ENCODE results near the gene AGAP6.

DNA sequence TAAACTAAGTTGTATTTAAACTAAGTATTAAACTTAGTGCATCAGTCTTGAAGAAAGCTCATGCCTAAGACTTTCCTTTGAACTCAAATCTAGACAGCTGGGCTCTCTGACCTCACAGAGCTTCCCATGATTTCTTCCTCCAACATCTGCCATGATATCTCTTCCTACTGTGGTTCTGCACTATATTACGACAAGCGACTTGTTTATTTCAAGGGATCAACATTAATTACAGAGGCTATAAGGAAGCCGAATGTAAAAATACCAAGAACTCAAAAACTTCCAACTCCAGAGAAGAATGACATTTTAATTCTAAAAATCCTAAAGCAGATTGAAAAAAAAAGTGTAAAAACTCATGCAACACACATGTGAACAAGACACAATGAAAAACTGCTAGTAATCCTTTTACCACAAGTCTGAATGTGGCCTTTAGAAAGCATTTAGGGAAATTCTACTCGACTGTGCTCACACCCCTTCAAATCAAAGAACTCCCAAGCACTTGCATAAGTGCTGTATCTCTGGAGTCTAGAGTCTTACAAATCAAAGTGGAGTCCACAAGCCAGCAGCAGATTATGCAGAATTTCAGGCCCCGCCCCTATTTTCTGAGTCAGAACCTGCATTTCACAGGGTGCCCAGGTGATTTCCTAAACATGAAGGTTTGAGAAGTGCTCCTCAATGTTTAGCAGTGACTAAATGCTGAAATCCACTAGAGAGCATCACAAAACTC is 56.9 kb downstream of the AGAP6 start:
- TF ChIP-seq GATA2 (CRISPR knock-in tag; IDR thresholded peaks at IDR 0.05), result no peak
- no peak for TF ChIP-seq TAF1 (IDR thresholded peaks at IDR 0.05; ENCODE audit: borderline replicate concordance, low read depth, low read length)
- TF ChIP-seq YY1 (IDR thresholded peaks at IDR 0.05; ENCODE audit: low read depth), result no peak
- TF ChIP-seq, protein P1, sequence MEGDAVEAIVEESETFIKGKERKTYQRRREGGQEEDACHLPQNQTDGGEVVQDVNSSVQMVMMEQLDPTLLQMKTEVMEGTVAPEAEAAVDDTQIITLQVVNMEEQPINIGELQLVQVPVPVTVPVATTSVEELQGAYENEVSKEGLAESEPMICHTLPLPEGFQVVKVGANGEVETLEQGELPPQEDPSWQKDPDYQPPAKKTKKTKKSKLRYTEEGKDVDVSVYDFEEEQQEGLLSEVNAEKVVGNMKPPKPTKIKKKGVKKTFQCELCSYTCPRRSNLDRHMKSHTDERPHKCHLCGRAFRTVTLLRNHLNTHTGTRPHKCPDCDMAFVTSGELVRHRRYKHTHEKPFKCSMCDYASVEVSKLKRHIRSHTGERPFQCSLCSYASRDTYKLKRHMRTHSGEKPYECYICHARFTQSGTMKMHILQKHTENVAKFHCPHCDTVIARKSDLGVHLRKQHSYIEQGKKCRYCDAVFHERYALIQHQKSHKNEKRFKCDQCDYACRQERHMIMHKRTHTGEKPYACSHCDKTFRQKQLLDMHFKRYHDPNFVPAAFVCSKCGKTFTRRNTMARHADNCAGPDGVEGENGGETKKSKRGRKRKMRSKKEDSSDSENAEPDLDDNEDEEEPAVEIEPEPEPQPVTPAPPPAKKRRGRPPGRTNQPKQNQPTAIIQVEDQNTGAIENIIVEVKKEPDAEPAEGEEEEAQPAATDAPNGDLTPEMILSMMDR (IDR thresholded peaks at IDR 0.05), result no peak
- TF ChIP-seq, protein P2, sequence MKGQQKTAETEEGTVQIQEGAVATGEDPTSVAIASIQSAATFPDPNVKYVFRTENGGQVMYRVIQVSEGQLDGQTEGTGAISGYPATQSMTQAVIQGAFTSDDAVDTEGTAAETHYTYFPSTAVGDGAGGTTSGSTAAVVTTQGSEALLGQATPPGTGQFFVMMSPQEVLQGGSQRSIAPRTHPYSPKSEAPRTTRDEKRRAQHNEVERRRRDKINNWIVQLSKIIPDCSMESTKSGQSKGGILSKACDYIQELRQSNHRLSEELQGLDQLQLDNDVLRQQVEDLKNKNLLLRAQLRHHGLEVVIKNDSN (IDR thresholded peaks at IDR 0.05; ENCODE audit: borderline replicate concordance, low read depth), result no peak
- no peak for TF ChIP-seq REST (IDR thresholded peaks at IDR 0.05; ENCODE audit: low read depth, low read length)
- no peak for TF ChIP-seq POLR2AphosphoS5 (IDR thresholded peaks at IDR 0.05; ENCODE audit: low read depth, low read length)
- TF ChIP-seq JUND (IDR thresholded peaks at IDR 0.05), result no peak
- no peak for TF ChIP-seq EZH2phosphoT487 (IDR thresholded peaks at IDR 0.05; ENCODE audit: borderline replicate concordance, low read depth)

All from SK-N-SH (cell line).